ENCODE results near the gene MAP1LC3A.

MAP1LC3A gene

GRCh38 chr20:34604980-34605788, 46.7 kb downstream of the MAP1LC3A start:
- Histone ChIP-seq H3K79me2 (ENCODE audit: low read length) (no peaks in the 10 kb centered on the region), H2AFZ (ENCODE audit: low read depth, low read length) (no peak overlapping the region), H3K9me3 (ENCODE audit: insufficient read depth, low read length) (no peaks in the 10 kb centered on the region), H3K27ac (ENCODE audit: low read length) (no peak overlapping the region), H3K27me3 (ENCODE audit: low read depth, low read length) (no peaks in the 10 kb centered on the region), H3K9ac (ENCODE audit: low read length) (no peak overlapping the region), H3K4me1 (ENCODE audit: low read length) (peaks cover 6% of the 10 kb centered on the region; the same call in 1 of the 2 replicates), H3K36me3 (replicated peaks; ENCODE audit: low read depth, low read length) (no peaks in the 10 kb centered on the region), H4K20me1 (ENCODE audit: insufficient read depth, low read length) (no peaks in the 10 kb centered on the region), H3K4me3 (ENCODE audit: low read length) (no peak overlapping the region), H3K4me2 (ENCODE audit: low read length) (no peak overlapping the region)
- no peak for TF ChIP-seq EZH2phosphoT487 (IDR thresholded peaks at IDR 0.05; ENCODE audit: low read depth)
- no peak for TF ChIP-seq CTCF (IDR thresholded peaks at IDR 0.05; ENCODE audit: low read depth, low read length)

GRCh38 chr20:34607066-34607465, 48.5 kb downstream of the MAP1LC3A start:
- H3K9ac ChIP-seq (ENCODE audit: low read length) = no peak overlapping the region
- H3K27ac ChIP-seq (ENCODE audit: low read length) = no peak overlapping the region
- no peaks in the 10 kb centered on the region for H3K79me2 ChIP-seq (ENCODE audit: low read length)
- H3K4me1 ChIP-seq (ENCODE audit: low read length) = peaks cover 8% of the 10 kb centered on the region; the same call in 1 of the 2 replicates
- no peak for TF ChIP-seq CTCF (IDR thresholded peaks at IDR 0.05; ENCODE audit: low read depth, low read length)
- TF ChIP-seq EZH2phosphoT487 (IDR thresholded peaks at IDR 0.05; ENCODE audit: low read depth) = no peak
- H4K20me1 ChIP-seq (ENCODE audit: insufficient read depth, low read length) = no peaks in the 10 kb centered on the region
- H3K4me2 ChIP-seq (ENCODE audit: low read length) = no peak overlapping the region
- no peak overlapping the region for H2AFZ ChIP-seq (ENCODE audit: low read depth, low read length)
- H3K9me3 ChIP-seq (ENCODE audit: insufficient read depth, low read length) = no peaks in the 10 kb centered on the region
- H3K4me3 ChIP-seq (ENCODE audit: low read length) = no peak overlapping the region
- H3K27me3 ChIP-seq (ENCODE audit: low read depth, low read length) = no peaks in the 10 kb centered on the region
- no peaks in the 10 kb centered on the region for H3K36me3 ChIP-seq (replicated peaks; ENCODE audit: low read depth, low read length)
